CD4-positive, alpha-beta T cell treated with Interferon gamma for 1 hour (primary cell): ENCODE results near the gene SLC5A5.

ENCODE experiments used
- DNase-seq: peaks from one replicate; pipeline ENCODE4 v3.0.0-alpha.2; 2020

The SLC5A5 gene

GRCh38 chr19:17847538-17848366 lies 24.0 kb upstream of the SLC5A5 start, which contains the start of gene JAK3:
TSS of gene JAK3 (minus strand) at chr19:17847982. CDS start at chr19:17844417, 3,565 bp downstream.
- peak; percentile 88 for DNase-seq

GRCh38 chr19:17848595-17849292 lies 23.0 kb upstream of the SLC5A5 start:
- no peak for DNase-seq

- DNase-seq, result no peak
Observed at GRCh38 chr19:17854061-17854460, 17.7 kb upstream of the SLC5A5 start.

GRCh38 chr19:17855280-17856152 lies 16.2 kb upstream of the SLC5A5 start:
- DNase-seq, result peak; percentile 82

- peak; percentile 100 for DNase-seq
Observed at GRCh38 chr19:17859533-17860330, 12.0 kb upstream of the SLC5A5 start, which contains the start of gene RPL18A. TSS of gene RPL18A (plus strand) at chr19:17859910. CDS start at chr19:17859957, 47 bp downstream.

- no peak for DNase-seq
Observed at GRCh38 chr19:17860331-17860992, 11.3 kb upstream of the SLC5A5 start.

GRCh38 chr19:17860993-17861360 lies 10.8 kb upstream of the SLC5A5 start:
- DNase-seq, result no peak

- DNase-seq, result no peak
Observed at GRCh38 chr19:17861542-17862402, 10.0 kb upstream of the SLC5A5 start.

- DNase-seq, result peak; percentile 36
Observed at GRCh38 chr19:17862711-17863519, 8.8 kb upstream of the SLC5A5 start.

- no peak for DNase-seq
Observed at GRCh38 chr19:17863520-17864182, 8.1 kb upstream of the SLC5A5 start.

GRCh38 chr19:17865364-17866311 lies 6.1 kb upstream of the SLC5A5 start:
- DNase-seq, result no peak

- DNase-seq, result no peak
Observed at GRCh38 chr19:17866312-17866963, 5.3 kb upstream of the SLC5A5 start.

- no peak for DNase-seq
Observed at GRCh38 chr19:17866964-17867486, 4.7 kb upstream of the SLC5A5 start.

GRCh38 chr19:17868669-17869068 lies 3.1 kb upstream of the SLC5A5 start:
- DNase-seq, result no peak

- no peak for DNase-seq
Observed at GRCh38 chr19:17869114-17869608, 2.6 kb upstream of the SLC5A5 start.

- DNase-seq, result no peak
Observed at GRCh38 chr19:17871032-17871877, 490 bp upstream of the SLC5A5 start.
